ENCODE measurements around the gene TSHZ2. TPM values are rescaled to one million over a fixed set of nuclear protein-coding genes. Genes with fewer than 3 reads are reported as not detected.

The TSHZ2 gene
- total RNA-seq, 1 donor from 2014 or later, result 30.4 TPM

GRCh38 chr20:53141201-53142050 lies 169.3 kb downstream of the TSHZ2 start:
- no peaks in the 10 kb centered on the region for H3K9me3 ChIP-seq
- no peaks in the 10 kb centered on the region for H3K4me1 ChIP-seq
- H3K27ac ChIP-seq, result no peak overlapping the region

GRCh38 chr20:53142225-53143127 lies 170.3 kb downstream of the TSHZ2 start:
- H3K27ac ChIP-seq, result no peak overlapping the region
- no peaks in the 10 kb centered on the region for H3K27me3 ChIP-seq
- no peaks in the 10 kb centered on the region for H3K4me1 ChIP-seq
- intact Hi-C loops (cut with DNase I), result no loop called here
- H3K36me3 ChIP-seq, result no peaks in the 10 kb centered on the region
- H3K9me3 ChIP-seq, result no peaks in the 10 kb centered on the region
- no peak for TF ChIP-seq POLR2A (IDR thresholded peaks at IDR 0.05)
- no peak for TF ChIP-seq POLR2AphosphoS5 (IDR thresholded peaks at IDR 0.05; ENCODE audit: insufficient read depth in 1 of 2, low read depth in 1 of 2)
- TF ChIP-seq CTCF (IDR thresholded peaks at IDR 0.05), result no peak
- no peak overlapping the region for H3K4me3 ChIP-seq
- no peak for DNase-seq (ENCODE audit: extremely low spot score in 2 of 2)

More at GRCh38 chr20:53141201-53142050, 169.3 kb downstream of the TSHZ2 start:
- no peak for TF ChIP-seq POLR2AphosphoS5 (IDR thresholded peaks at IDR 0.05; ENCODE audit: insufficient read depth in 1 of 2, low read depth in 1 of 2)
- no peak for TF ChIP-seq CTCF (IDR thresholded peaks at IDR 0.05)
- TF ChIP-seq POLR2A (IDR thresholded peaks at IDR 0.05), result no peak
- Histone ChIP-seq H3K27me3 (no peaks in the 10 kb centered on the region), H3K4me3 (no peak overlapping the region), H3K36me3 (no peaks in the 10 kb centered on the region)
- intact Hi-C loops (cut with DNase I), result no loop called here
- no peak for DNase-seq (ENCODE audit: extremely low spot score in 2 of 2)

- no peak overlapping the region for H3K27ac ChIP-seq
- H3K36me3 ChIP-seq, result no peaks in the 10 kb centered on the region
- no peaks in the 10 kb centered on the region for H3K27me3 ChIP-seq
- TF ChIP-seq POLR2AphosphoS5 (IDR thresholded peaks at IDR 0.05; ENCODE audit: insufficient read depth in 1 of 2, low read depth in 1 of 2) (no peak), CTCF (IDR thresholded peaks at IDR 0.05) (no peak), POLR2A (IDR thresholded peaks at IDR 0.05) (no peak)
- H3K9me3 ChIP-seq, result no peaks in the 10 kb centered on the region
- H3K4me1 ChIP-seq, result peaks cover 18% of the 10 kb centered on the region
- DNase-seq (ENCODE audit: extremely low spot score in 2 of 2), result no peak
- intact Hi-C loops (cut with DNase I), result no loop called here
- H3K4me3 ChIP-seq, result no peak overlapping the region
Observed at GRCh38 chr20:53146201-53146891, 174.2 kb downstream of the TSHZ2 start.

- Histone ChIP-seq H3K36me3 (no peaks in the 10 kb centered on the region), H3K4me1 (peaks cover 18% of the 10 kb centered on the region), H3K4me3 (no peak overlapping the region), H3K9me3 (no peaks in the 10 kb centered on the region), H3K27me3 (no peaks in the 10 kb centered on the region), H3K27ac (no peak overlapping the region)
- intact Hi-C loops (cut with DNase I), result no loop called here
- TF ChIP-seq CTCF (IDR thresholded peaks at IDR 0.05), result no peak
- TF ChIP-seq POLR2A (IDR thresholded peaks at IDR 0.05), result no peak
- TF ChIP-seq POLR2AphosphoS5 (IDR thresholded peaks at IDR 0.05; ENCODE audit: insufficient read depth in 1 of 2, low read depth in 1 of 2), result no peak
- no peak for DNase-seq (ENCODE audit: extremely low spot score in 2 of 2)
Observed at GRCh38 chr20:53148771-53149147, 176.6 kb downstream of the TSHZ2 start.

Data from vagina (tissue), 2 donors.